H1 (cell line): Measurements from ENCODE around the gene BUB1B. TPM values are rescaled to one million over a fixed set of nuclear protein-coding genes. Genes with fewer than 3 reads are reported as not detected.

Source experiments
- CTCF ChIA-PET: fragments of 300-600 bp; sonication (Branson Sonifier 250); formaldehyde crosslinking; loops from one replicate; lab custom pipeline; 2021; ENCODE audit not compliant: partially characterized antibody; lab: Charles Lee
- POLR2A ChIA-PET: fragments of 300-600 bp; sonication (Branson Sonifier 250); formaldehyde crosslinking; loops from one replicate; lab custom pipeline; 2021; ENCODE audit warnings: inconsistent platforms; ENCODE audit not compliant: partially characterized antibody; lab: Charles Lee
- DNase-seq, 2 experiments: peaks; one replicate each; pipeline versions ENCODE4 v3.0.0 to v3.0.0-alpha.2; 2010 to 2022; ENCODE audit warnings: low spot score in 2 of 2, low read depth in 1 of 2, mixed read lengths in 1 of 2
- FAIRE-seq: peaks from 2 replicates; lab custom pipeline; 2011; peaks lifted over from hg19 to GRCh38; lab: Jason Lieb, UNC
- H2AFZ ChIP-seq: 2 replicates; pipeline ENCODE4 v1.8.1; 2012; ENCODE audit warnings: low read length, inconsistent platforms
- H2AK5ac ChIP-seq: 2 replicates; pipeline ENCODE4 v1.6.1; 2013; ENCODE audit warnings: low read depth, low read length
- H2BK120ac ChIP-seq: replicated peaks from 2 replicates; pipeline ENCODE3; 2013; ENCODE audit warnings: low read depth, low read length, inconsistent platforms
- H2BK12ac ChIP-seq: 2 replicates; pipeline ENCODE4 v1.6.1; 2013; ENCODE audit warnings: low read depth, low read length
- H2BK15ac ChIP-seq: 2 replicates; pipeline ENCODE4 v1.6.1; 2013; ENCODE audit warnings: low read length
- H2BK20ac ChIP-seq: 2 replicates; pipeline ENCODE4 v1.6.1; 2013; ENCODE audit warnings: low read length
- H2BK5ac ChIP-seq: 2 replicates; pipeline ENCODE4 v1.6.1; 2013; ENCODE audit warnings: low read depth, low read length
- H3K14ac ChIP-seq: 2 replicates; pipeline ENCODE4 v1.6.1; 2013; ENCODE audit warnings: inconsistent platforms; ENCODE audit not compliant: insufficient read length
- H3K18ac ChIP-seq: 2 replicates; pipeline ENCODE4 v1.6.1; 2013; ENCODE audit warnings: low read length; ENCODE audit errors: extremely low read depth
- H3K23ac ChIP-seq: 2 replicates; pipeline ENCODE4 v1.6.1; 2013; ENCODE audit warnings: inconsistent platforms; ENCODE audit not compliant: insufficient read length
- H3K23me2 ChIP-seq: 2 replicates; pipeline ENCODE4 v1.6.1; 2013; ENCODE audit warnings: low read depth, low read length
- H3K27ac ChIP-seq: 2 replicates; pipeline ENCODE4 v1.6.1; 2011; ENCODE audit warnings: low read depth, low read length, inconsistent platforms
- H3K27me3 ChIP-seq, 4 experiments: replicated peaks in 1 of 4; 1 replicate in 1 of 4; 2 replicates in 3 of 4; pipeline versions ENCODE4 v1.6.1 to v1.8.1; 2011 to 2013; ENCODE audit warnings: low read length in 3 of 4, mild to moderate bottlenecking in 3 of 4, inconsistent platforms in 2 of 4, mixed read lengths in 2 of 4, moderate library complexity in 1 of 4; ENCODE audit not compliant: control insufficient read depth in 3 of 4, insufficient read depth in 3 of 4; ENCODE audit errors: extremely low read depth in 1 of 4
- H3K36me3 ChIP-seq, 4 experiments: 2 replicates each; pipeline versions ENCODE4 v1.6.1 to v1.8.1; 2011 to 2013; ENCODE audit warnings: mild to moderate bottlenecking in 4 of 4, low read length in 3 of 4, moderate library complexity in 2 of 4, control low read depth in 1 of 4, inconsistent platforms in 1 of 4; ENCODE audit not compliant: insufficient read depth in 4 of 4, control insufficient read depth in 2 of 4
- H3K4ac ChIP-seq: replicated peaks from 2 replicates; pipeline ENCODE3; 2013; ENCODE audit warnings: low read length, low read depth, mixed read lengths, inconsistent platforms; ENCODE audit not compliant: insufficient read length
- H3K4me1 ChIP-seq, 4 experiments: replicated peaks in 1 of 4; 1 replicate in 1 of 4; 2 replicates in 3 of 4; pipeline versions ENCODE4 v1.6.1 to v1.8.1; 2011 to 2013; ENCODE audit warnings: low read length in 3 of 4, inconsistent platforms in 2 of 4, mixed read lengths in 1 of 4; ENCODE audit not compliant: insufficient read depth in 4 of 4, control insufficient read depth in 3 of 4
- H3K4me2 ChIP-seq, 2 experiments: 2 replicates each; pipeline versions ENCODE4 v1.6.1 to v1.8.1; 2011 to 2013; ENCODE audit warnings: low read depth in 2 of 2, low read length in 2 of 2, control low read depth in 1 of 2, inconsistent platforms in 1 of 2, mild to moderate bottlenecking in 1 of 2; ENCODE audit not compliant: insufficient read depth in 1 of 2
- H3K4me3 ChIP-seq, 4 experiments: fragments of 200-600, 300-600 bp in 1 of 4; sonication (generic), shearing (Covaris generic), sonication (Bioruptor Twin) in 1 of 4; 2 replicates each; pipeline versions ENCODE4 v1.5.1 to v1.8.1; 2011 to 2016; ENCODE audit warnings: low read length in 4 of 4, low read depth in 3 of 4, control low read depth in 2 of 4, inconsistent platforms in 2 of 4, mild to moderate bottlenecking in 2 of 4, mixed read lengths in 1 of 4, moderate library complexity in 1 of 4; ENCODE audit not compliant: insufficient read depth in 2 of 4; ENCODE audit errors: extremely low read depth in 1 of 4
- H3K56ac ChIP-seq: replicated peaks from 2 replicates; pipeline ENCODE3; 2013; ENCODE audit warnings: low read depth, mild to moderate bottlenecking, mixed read lengths, low read length, inconsistent platforms; ENCODE audit not compliant: insufficient read length
- H3K79me1 ChIP-seq: 2 replicates; pipeline ENCODE4 v1.6.1; 2013; ENCODE audit warnings: low read depth, low read length, control low read depth
- H3K79me2 ChIP-seq, 2 experiments: 2 replicates each; pipeline versions ENCODE4 v1.6.1 to v1.8.1; 2012 to 2013; ENCODE audit warnings: low read length in 2 of 2, mild to moderate bottlenecking in 2 of 2, inconsistent platforms in 1 of 2; ENCODE audit not compliant: insufficient read depth in 2 of 2, control insufficient read depth in 1 of 2
- H3K9ac ChIP-seq, 4 experiments: replicated peaks in 1 of 4; 1 replicate in 1 of 4; 2 replicates in 3 of 4; pipeline versions ENCODE4 v1.6.1 to v1.8.1; 2011 to 2013; ENCODE audit warnings: low read depth in 3 of 4, low read length in 3 of 4, control low read depth in 2 of 4, mild to moderate bottlenecking in 2 of 4, moderate library complexity in 2 of 4, inconsistent platforms in 1 of 4; ENCODE audit errors: extremely low read depth in 1 of 4
- H3K9me3 ChIP-seq, 2 experiments: 2 replicates each; pipeline versions ENCODE4 v1.6.1 to v1.8.1; 2012 to 2013; ENCODE audit warnings: mild to moderate bottlenecking in 2 of 2, moderate library complexity in 2 of 2, control low read depth in 1 of 2, inconsistent platforms in 1 of 2, low read depth in 1 of 2, low read length in 1 of 2, mixed read lengths in 1 of 2; ENCODE audit not compliant: insufficient read depth in 2 of 2
- H4K20me1 ChIP-seq, 2 experiments: replicated peaks in 1 of 2; 2 replicates each; pipeline versions ENCODE3 to v1.8.1; 2011 to 2013; ENCODE audit warnings: inconsistent platforms in 2 of 2, low read length in 2 of 2, mild to moderate bottlenecking in 1 of 2; ENCODE audit not compliant: insufficient read depth in 2 of 2, control insufficient read depth in 1 of 2
- H4K5ac ChIP-seq: 2 replicates; pipeline ENCODE4 v1.6.1; 2013; ENCODE audit warnings: low read length, low read depth, mixed read lengths, inconsistent platforms; ENCODE audit not compliant: insufficient read length
- H4K8ac ChIP-seq: 2 replicates; pipeline ENCODE4 v1.8.0; 2013; ENCODE audit warnings: mild to moderate bottlenecking, moderate library complexity, low read length, inconsistent platforms; ENCODE audit not compliant: insufficient read depth; ENCODE audit errors: extremely low read depth
- H4K91ac ChIP-seq: replicated peaks from 2 replicates; pipeline ENCODE3; 2013; ENCODE audit warnings: low read length, mixed read lengths, inconsistent platforms; ENCODE audit not compliant: insufficient read length
- CTBP2 ChIP-seq: IDR thresholded peaks from 2 replicates; pipeline ENCODE4 v1.7.0; 2011; ENCODE audit warnings: borderline replicate concordance, mild to moderate bottlenecking, moderate library complexity, mixed read lengths, low read length; ENCODE audit not compliant: insufficient read depth, insufficient read length
- SIRT6 ChIP-seq: IDR thresholded peaks from one replicate; pipeline ENCODE4 v1.7.1; 2012; ENCODE audit warnings: low read length, inconsistent platforms
- WGBS, 2 experiments: shearing (Covaris generic) in 1 of 2; methylation state at CpG; one replicate each; pipeline versions ENCODE4 v1.1.6 to v1.1.7; 2013 to 2015; ENCODE audit warnings: low lambda C conversion rate in 2 of 2, mixed read lengths in 2 of 2, inconsistent platforms in 1 of 2, low coverage in 1 of 2, missing lambda C conversion rate in 1 of 2; ENCODE audit not compliant: insufficient replicate concordance in 2 of 2, insufficient coverage in 1 of 2, insufficient read length in 1 of 2; ENCODE audit errors: extremely low coverage in 1 of 2, missing lambda C conversion rate in 1 of 2; 5-methylcytosine and 5-hydroxymethylcytosine counted together
- polyA plus RNA-seq, 7 experiments: library from polyadenylated mRNA; depleted of rRNA in 3 of 7; stranded (reverse) in 5 of 7; unstranded in 2 of 7; fragments of >200 nt in 5 of 7; fragments of 200-250 nt in 2 of 7; gene quantifications; 1 replicate in 5 of 7; 2 replicates in 1 of 7; 4 replicates in 1 of 7; pipeline versions ENCODE4 v1.2.1 to v1.2.3, GENCODE V29; 2011 to 2013; ENCODE audit warnings: missing spikeins in 2 of 7, mixed read lengths in 2 of 7
- total RNA-seq: library from RNA; stranded (reverse); fragmentation: NEBNext Ultra II Directional; extraction: Animal tissue kit (Norgen Biotek cat#: 25700); gene quantifications from 2 replicates; pipeline ENCODE4 v1.2.1, GENCODE V29; 2021

Gene BUB1B
- total and polyA plus RNA-seq, 2 of the 8 experiments (the other 6 are each of a cell fraction or from before 2014, with no cell fraction given), result 48.9 to 144 TPM

GRCh38 chr15:40241269-40242212, 80.7 kb downstream of the BUB1B start:
- Histone ChIP-seq H4K8ac (no peak overlapping the region), H3K14ac (no peak overlapping the region), H3K4me3 (no peak overlapping the region), H3K36me3 (no peaks in the 10 kb centered on the region), H2AFZ (no peak overlapping the region), H2BK20ac (no peak overlapping the region), H4K20me1 (no peaks in the 10 kb centered on the region), H3K27me3 (peaks cover 0 to 6% (median 2%) of the 10 kb centered on the region in 4 experiments; a peak in 2 of 7 replicates), H3K9me3 (no peaks in the 10 kb centered on the region), H2BK12ac (no peak overlapping the region), H3K56ac (no peak overlapping the region), H3K4me1 (peaks cover 9 to 29% (median 23%) of the 10 kb centered on the region in 4 experiments), H3K18ac (no peak overlapping the region), H2BK5ac (no peak overlapping the region), H3K23ac (no peak overlapping the region), H3K4ac (no peak overlapping the region), H3K79me1 (no peaks in the 10 kb centered on the region), H4K91ac (no peak overlapping the region), H3K27ac (no peak overlapping the region), H3K23me2 (peaks cover 4% of the 10 kb centered on the region; the same call in 1 of the 2 replicates), H3K9ac (no peak overlapping the region), H3K79me2 (no peaks in the 10 kb centered on the region), H2AK5ac (no peak overlapping the region), H2BK120ac (no peak overlapping the region), H2BK15ac (no peak overlapping the region), H3K4me2 (no peak overlapping the region), H4K5ac (no peak overlapping the region)
- no peak for FAIRE-seq
- ChIA-PET POLR2A (interaction anchor here (0.6 to 6.2 kb wide), 7 partner anchors 8 to 87 kb away, joined by 3 to 47 read pairs (median 3); no protein-coding TSS in a partner anchor), CTCF (interaction anchor here (0.8 to 46.3 kb wide), 12 partner anchors 9 to 196 kb away, joined by 3 to 1340 read pairs (median 5); partner anchors contain the start of gene ANKRD63)
- 90% methylated on average over 14 of the region's 14 CpGs; no CpG with 5 or more reads in 1 of the 2 experiments for WGBS, 2 experiments
- TF ChIP-seq SIRT6, result no peak
- TF ChIP-seq CTBP2, result no peak
- no peak for DNase-seq
